ENCODE data around the gene USP1. TPM values are rescaled to one million over a fixed set of nuclear protein-coding genes. Genes with fewer than 3 reads are reported as not detected.
A peak's percentile ranks its signal among the peaks of the same experiment; 100 is the strongest.

USP1 gene
- total and polyA plus RNA-seq, 10 of the 15 experiments (the other 5 are each of a cell fraction or from before 2014, with no cell fraction given): 25.6 to 77.9 (median 48.1) TPM

DNA sequence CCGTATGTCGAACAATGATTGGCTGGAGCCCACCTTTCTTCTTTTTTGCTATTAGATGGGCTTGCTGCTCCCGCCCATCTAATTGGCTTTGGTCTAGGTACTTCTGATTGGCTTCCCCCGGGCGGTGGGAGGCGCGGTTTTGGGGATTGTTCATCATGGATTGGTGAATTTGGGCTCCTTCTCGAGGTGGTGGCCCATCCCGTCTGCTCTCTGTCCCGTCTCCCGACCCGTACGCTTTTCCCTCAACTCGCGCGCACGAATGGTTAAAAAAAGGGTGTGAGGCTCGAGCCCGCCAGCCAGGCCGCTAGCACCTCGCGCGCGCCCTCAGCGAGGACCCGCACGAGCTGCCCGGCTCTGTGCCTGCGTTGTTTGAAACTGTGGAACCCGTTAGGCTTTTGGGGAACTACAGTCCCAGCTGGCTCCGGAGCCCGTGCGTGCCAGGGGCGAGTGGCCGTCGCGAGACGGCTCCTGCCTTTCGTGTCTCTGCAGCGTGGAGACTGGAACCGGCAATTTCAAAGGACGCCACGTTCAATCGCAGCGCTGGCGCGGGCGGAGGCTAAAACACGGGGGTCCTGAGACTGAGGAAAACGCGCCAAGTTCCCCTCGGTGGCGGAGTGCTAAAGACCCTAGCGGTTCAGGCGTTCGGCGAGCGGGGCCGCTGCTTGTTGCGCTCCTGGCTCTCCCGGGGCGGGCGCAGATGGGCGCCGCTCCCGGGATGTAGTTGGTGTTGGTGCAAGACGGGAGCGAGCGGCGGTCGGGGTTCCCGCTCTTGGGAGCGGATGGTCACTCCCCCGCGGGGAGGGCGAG lies at the start of gene USP1 (continued):
- TF ChIP-seq, protein P1, sequence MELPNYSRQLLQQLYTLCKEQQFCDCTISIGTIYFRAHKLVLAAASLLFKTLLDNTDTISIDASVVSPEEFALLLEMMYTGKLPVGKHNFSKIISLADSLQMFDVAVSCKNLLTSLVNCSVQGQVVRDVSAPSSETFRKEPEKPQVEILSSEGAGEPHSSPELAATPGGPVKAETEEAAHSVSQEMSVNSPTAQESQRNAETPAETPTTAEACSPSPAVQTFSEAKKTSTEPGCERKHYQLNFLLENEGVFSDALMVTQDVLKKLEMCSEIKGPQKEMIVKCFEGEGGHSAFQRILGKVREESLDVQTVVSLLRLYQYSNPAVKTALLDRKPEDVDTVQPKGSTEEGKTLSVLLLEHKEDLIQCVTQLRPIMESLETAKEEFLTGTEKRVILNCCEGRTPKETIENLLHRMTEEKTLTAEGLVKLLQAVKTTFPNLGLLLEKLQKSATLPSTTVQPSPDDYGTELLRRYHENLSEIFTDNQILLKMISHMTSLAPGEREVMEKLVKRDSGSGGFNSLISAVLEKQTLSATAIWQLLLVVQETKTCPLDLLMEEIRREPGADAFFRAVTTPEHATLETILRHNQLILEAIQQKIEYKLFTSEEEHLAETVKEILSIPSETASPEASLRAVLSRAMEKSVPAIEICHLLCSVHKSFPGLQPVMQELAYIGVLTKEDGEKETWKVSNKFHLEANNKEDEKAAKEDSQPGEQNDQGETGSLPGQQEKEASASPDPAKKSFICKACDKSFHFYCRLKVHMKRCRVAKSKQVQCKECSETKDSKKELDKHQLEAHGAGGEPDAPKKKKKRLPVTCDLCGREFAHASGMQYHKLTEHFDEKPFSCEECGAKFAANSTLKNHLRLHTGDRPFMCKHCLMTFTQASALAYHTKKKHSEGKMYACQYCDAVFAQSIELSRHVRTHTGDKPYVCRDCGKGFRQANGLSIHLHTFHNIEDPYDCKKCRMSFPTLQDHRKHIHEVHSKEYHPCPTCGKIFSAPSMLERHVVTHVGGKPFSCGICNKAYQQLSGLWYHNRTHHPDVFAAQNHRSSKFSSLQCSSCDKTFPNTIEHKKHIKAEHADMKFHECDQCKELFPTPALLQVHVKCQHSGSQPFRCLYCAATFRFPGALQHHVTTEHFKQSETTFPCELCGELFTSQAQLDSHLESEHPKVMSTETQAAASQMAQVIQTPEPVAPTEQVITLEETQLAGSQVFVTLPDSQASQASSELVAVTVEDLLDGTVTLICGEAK (IDR thresholded peaks at IDR 0.05; ENCODE audit: borderline replicate concordance): no peak; the same call in 1 of the 2 replicates
- no peak for TF ChIP-seq ZNF217 (IDR thresholded peaks at IDR 0.05)
- TF ChIP-seq, protein P2, sequence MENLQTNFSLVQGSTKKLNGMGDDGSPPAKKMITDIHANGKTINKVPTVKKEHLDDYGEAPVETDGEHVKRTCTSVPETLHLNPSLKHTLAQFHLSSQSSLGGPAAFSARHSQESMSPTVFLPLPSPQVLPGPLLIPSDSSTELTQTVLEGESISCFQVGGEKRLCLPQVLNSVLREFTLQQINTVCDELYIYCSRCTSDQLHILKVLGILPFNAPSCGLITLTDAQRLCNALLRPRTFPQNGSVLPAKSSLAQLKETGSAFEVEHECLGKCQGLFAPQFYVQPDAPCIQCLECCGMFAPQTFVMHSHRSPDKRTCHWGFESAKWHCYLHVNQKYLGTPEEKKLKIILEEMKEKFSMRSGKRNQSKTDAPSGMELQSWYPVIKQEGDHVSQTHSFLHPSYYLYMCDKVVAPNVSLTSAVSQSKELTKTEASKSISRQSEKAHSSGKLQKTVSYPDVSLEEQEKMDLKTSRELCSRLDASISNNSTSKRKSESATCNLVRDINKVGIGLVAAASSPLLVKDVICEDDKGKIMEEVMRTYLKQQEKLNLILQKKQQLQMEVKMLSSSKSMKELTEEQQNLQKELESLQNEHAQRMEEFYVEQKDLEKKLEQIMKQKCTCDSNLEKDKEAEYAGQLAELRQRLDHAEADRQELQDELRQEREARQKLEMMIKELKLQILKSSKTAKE (IDR thresholded peaks at IDR 0.05; ENCODE audit: low read depth, poor library complexity, severe bottlenecking): no peak
- no peak for TF ChIP-seq PAX8 (IDR thresholded peaks at IDR 0.05)
- TF ChIP-seq ZBED1 (IDR thresholded peaks at IDR 0.05; ENCODE audit: borderline replicate concordance): no peak
- TF ChIP-seq HCFC1 (IDR thresholded peaks at IDR 0.05; ENCODE audit: low read length): peak; percentile 63
- TF ChIP-seq POLR2AphosphoS2 (IDR thresholded peaks at IDR 0.05; ENCODE audit: low read depth, low read length): no peak
- no peak for TF ChIP-seq TARDBP (IDR thresholded peaks at IDR 0.05; ENCODE audit: borderline replicate concordance)
- TF ChIP-seq SMAD1 (IDR thresholded peaks at IDR 0.05; ENCODE audit: low read depth, partially characterized antibody): no peak
- 0 out of 2 replicates have a peak, but pooled peaks have one; percentile 49 for TF ChIP-seq CREM (IDR thresholded peaks at IDR 0.05; ENCODE audit: low read depth)
